Activated CD8-positive, alpha-beta memory T cell treated with anti-CD3 and anti-CD28 coated beads for 4 hours (primary cell): ENCODE measurements around the gene SPRTN.

Source experiments
- DNase-seq, 2 donors: peaks; one replicate each; pipeline ENCODE4 v3.0.0-alpha.2; 2020; ENCODE audit warnings: low read depth in 2 of 2

Gene SPRTN

DNA sequence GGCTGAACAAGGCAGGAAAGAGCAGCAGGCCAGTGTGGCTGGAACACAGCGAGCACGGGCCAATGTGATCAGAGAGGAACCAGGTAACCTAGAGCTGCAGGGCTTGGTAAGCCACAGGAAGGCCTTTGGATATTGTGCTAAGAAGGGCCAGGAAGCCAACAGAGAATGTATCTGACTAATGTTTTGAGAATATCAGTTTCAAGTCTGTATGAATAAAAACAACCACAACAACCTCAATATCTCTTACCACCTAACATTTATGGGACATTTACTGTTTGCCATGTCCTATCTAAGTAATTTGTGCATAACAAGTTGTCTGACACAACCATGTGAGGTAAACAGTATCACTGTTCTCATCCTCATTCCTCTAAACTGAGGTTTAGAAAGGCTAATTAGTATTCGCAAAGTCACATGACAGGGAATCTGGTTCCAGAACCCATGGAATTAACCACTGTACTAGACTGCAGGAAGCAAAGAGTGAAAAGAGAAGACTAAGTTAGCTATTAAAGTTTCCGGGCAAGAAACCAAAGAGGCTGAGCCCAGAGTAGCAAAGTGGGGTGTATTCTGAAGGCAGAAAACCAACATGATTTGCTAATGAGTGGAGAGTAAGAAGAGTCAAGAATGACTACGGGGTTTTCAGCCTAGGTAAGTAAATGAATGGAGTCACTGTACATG lies 38.9 kb downstream of the SPRTN start:
- DNase-seq = no peak

DNA sequence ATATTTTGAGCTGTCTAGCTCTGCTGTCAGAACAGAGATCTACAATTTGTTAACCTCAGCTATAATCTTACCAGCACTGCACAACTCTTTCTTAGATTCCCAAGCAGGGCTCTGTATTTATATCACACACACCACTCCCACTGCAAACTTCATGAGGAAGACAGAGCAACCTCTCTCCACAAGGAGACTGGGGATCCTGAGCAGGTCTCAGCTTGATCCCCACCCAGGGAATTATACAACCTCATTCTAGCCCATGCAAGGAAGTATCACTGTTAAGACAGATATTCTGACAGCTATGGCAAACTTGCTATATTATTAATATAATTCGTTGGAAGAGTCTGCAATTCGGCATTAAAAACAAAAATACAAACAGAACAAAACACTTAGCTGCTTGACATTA lies 43.6 kb downstream of the SPRTN start:
- no peak for DNase-seq

DNA sequence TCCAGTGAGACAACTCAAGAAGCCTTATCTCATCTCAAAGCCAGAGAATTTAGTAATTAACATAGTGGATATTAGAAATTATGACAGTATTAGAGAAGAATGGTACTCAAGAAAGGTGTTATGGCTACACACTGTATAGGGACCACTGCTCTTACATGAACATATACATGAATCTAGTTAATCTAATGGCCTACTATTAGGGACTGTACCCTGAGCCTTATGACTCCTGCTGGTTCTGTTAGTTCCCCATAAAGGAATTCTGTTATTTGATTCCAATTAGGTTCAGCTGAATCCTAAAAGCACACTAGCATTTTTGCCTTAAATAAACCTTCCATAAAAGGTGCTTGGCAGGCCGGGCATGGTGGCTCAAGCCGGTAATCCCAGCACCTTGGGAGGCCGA lies 44.3 kb downstream of the SPRTN start:
- no peak for DNase-seq

DNA sequence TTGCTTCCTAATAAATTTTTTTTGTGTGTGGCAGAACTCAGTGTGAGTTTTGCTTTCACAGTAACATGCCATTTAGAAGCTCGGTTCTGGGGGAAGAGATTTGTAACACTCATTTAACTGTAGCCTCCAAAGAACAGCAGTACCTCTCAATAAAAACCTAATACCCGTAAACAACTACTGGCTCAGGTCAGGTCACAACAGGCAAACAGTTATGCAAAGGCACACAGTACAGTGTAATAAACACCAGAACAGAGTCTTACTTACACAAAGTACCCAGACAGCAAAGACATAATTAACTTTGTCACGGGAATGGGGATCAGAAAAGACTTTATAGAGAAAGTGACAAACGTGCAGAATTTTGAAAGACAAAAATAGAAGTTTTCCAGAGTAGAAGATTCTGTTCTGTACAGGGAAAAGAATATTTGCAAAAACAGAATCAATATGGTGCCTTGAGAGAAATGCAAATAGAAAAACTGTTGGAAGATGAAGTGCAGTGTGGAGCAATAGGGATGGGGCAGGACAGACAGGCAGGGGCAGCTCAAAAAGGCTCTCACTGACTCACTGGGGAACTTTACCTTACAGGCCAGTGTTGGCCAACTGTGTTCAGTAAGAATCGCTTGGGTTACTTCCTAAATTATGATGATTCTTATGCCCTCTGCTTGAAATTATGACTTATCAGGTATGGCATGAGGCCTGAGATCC lies 45.2 kb downstream of the SPRTN start:
- no peak for DNase-seq

DNA sequence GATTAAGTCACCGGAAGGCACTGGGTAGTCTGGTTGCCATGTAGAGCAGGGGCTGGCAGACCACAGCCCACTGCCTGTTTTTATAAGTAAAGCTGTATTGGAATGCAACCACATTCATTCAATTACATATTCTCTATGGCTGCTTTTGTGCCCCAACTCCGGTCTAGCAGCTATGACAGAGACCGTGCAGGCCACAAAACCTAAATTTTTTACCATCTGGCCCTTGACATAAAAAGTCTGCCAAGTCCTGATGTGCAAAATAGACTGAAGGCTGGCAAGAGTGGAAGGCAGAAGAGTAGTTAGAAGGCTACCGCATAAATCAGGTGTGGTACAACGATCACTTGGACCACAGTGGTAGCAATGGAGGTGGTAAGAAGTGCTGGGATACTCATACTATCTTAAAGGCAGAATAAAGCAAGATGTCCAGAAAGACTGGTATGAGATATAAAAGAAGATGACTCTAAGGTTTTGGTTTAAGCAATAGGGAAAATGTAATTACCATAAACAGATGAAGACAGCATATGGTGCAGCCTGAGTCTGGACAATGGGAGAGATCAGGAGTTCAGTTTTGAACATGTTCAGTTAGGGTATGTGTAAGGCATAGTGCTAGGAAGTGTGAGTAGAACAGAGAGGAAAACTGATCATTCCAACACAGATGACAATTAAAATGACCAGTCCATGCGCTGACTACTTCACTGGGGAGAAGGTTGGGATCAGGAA lies 46.8 kb downstream of the SPRTN start:
- no peak for DNase-seq

DNA sequence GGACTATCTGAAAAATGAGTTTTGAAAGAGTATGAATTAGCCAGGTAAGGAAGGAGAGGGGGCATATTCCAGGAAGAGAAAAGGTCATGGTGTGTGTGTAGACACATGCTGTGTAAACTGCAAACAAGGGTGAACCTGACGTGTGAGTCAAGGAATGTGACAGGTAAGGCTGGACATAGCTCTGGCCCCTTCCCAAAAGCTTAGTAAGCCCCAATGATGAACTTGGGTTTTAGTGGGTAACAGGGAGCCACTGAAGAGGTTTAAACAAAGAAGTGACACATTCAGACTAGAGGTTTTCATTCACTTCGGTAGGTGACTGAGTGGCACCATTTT lies 47.3 kb downstream of the SPRTN start:
- DNase-seq = no peak

DNA sequence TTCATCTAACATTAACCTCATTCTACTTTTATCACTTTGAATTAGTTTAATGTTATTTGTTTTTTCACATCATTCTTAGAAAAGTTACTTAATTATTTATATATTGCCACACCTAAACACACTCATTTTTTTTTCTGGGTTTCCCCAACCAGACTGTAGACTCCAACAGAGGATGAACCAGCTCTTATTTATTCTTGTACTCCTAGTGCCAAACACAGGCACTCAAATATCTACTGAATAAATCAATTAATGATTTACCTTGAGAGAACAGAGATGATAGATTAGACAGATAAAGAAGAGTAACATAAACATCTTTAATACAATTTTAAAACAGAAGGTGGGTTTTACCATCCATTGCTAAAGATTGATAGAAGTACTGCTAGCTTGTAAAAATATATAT lies 48.4 kb downstream of the SPRTN start:
- DNase-seq = no peak

DNA sequence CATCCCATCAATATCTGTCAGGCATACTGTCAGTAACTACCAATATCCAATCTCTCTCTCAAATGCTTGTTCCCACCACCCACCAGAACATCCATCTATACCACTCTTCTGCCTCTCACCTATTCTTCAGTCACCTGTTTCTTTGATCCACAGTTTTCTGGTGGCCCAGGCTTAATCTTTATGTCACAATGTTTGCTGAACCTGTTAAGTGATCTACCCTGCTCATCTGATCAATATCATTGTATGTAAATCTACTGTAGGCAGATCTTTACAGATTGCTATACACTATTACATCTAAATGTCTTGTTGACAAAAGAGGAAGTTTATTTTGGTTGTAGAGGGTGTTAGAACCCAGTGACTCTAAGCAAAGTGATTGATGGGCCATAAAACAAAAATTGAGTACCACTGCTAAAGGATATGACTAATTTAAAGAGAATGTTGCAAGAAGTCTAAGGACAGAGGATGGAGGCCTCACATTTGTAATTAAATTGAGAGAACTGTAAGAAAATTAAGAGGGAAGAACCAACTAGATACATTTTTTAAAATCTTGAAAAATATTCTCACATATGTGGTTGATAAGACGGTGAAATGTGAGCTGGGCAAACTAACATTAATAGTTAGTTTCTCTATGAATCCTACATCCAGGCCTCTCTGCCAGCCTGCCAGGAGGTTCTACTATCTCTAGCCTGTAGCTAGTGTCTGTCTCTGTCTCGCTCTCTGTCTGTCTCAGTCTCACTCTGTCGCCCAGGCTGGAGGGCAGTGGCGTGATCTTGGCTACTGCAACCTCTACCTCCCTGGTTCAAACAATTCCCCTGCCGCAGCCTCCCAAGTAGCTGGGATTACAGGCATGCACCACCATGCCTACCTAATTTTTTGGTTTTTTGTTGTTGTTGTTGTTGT lies 49.9 kb downstream of the SPRTN start:
- DNase-seq = no peak

DNA sequence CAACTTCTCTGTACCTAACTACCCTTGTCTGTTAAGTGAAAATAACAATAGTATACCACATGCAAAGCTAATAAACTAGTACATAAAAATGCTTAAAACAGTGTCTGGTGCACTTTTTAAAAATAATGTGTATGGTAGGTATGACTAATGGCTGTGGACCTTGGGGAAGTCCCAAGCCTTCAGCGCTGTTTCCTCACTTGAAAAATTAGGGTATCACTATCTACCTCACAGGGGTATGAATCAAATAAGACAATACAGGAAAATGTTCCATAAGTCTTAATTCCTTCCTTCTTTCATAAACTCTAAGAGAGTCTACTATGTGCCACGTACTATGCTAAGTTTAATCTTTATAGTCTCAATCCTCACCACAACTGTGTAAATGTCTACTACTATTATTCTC lies 52.0 kb downstream of the SPRTN start:
- DNase-seq = no peak

DNA sequence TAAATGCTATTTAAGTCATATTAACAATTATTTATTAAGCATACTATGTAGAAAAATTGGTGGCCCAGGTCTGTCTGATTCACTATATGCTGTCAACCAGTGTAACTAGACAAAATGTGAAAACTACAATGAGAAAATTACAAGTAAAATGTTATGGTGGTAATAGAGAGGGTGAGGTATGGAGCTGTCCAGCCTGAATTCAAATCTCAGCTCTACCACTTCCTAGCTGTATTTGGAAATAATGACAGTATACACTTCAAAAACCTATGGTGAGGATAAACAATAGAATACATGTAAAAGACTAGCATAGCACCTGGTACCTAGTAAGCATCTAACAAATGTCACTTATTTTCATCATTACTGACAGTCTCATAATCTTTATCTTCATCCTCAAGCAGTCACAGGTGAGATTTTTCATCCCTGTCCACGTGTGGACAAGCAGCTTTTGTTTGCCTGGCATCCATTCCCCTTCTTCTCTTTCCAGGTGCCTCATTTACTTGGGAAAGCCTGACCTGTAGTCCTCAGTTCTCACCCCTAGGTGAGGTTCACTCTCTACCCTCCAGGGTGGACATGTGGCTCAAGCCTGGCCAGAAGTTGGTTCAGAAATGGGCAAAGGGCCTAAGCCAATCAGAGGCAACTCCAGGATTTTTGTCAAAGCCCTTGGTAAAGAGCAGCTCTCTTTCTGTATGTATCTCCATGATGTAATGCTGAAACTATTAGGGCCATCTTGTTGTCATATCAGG lies 54.5 kb downstream of the SPRTN start:
- DNase-seq = no peak

DNA sequence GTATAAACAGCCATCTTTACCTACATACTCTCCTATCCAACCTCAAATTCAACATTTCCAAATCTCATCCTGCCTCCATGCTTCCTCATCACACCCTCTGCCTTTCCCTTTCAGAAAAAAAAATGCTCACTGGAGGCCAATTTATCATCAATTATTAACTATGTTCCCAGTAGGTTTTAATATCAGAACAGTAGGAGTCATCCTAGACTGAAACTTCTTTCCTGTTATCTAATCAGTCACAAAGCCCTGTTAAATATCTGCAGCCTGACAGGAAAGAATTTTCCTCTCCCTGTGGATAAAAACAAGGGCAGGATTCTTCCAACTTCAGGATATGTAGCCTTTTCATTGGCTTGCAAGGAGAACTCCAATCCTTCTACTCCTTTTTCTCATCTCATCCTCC lies 55.6 kb downstream of the SPRTN start:
- no peak for DNase-seq

DNA sequence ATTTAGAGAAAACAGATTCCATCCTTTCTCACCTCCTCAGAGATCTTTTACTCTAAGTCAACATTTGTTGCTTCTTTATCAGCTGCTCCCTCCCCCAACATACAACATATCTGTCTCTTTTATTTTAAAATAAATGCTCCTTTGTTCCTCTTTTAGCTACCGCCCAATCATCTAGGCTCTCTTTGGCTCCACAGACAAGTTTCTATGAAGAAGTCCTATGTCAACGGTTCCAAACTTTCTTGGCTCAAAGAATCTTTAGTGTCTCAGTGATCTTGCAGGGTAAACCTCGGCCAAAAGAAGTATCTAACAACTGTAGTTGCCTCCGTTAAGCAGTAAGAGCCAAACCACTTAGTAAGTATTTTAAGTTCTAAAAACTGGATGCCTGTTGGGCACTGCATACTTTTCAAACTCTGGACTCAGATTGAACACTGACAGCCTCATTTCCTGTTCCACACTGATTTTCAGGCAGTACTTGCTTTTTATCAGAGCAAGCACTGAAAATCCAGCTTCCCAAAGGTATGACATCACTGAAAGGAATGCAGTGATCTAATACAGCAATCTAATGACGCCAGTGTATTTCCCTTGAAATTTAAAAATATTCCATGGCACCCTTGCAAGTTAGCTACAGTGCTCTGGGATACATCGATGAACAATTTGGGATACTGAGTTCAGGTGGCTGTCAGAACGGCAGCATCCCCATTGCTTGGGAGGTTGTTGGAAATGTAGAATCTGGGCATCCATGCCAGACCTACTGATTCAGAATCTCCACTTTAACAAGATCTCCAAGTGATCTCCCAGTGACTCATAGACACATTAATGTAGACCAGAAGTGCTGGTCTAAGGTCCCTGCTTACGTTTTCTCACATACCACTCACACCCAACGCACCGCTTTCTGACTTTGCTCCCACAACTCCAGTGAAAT lies 57.2 kb downstream of the SPRTN start:
- DNase-seq = no peak

DNA sequence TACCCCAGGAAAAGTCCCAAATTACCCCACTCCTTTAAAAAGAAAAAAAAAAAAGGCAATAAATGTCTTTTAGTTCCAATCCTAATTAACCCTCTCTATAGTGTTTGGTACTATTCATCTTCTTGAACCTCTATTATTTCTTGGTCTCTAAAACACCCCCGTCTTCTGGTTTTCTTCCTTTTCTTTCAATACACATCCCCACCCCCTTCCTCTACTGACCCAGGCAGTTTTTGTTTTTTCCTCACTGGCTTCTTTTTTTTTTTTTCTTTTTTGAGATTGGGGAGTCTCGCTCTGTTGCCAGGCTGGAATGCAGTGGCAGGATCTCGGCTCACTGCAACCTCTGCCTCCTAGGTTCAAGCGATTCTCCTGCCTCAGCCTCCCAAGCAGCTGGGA lies 57.9 kb downstream of the SPRTN start:
- no peak for DNase-seq

DNA sequence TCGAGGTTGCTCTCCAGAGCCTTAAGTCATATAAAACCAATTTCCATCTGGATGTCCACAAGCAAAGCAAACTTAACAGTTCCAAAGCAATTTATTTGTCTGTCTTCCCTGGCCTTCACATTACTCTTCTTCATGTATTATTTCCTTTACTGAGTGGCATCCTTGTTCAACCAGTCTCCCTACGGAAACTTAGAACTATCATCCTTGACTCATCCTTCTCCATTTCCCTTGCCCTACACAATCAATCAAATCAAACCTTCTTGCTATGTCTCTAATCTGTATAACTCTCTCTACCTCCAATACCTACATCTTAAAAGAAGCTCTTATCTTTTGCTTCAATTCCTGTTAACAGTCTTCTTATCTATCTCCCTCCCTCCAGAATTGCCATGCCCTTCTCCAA lies 58.5 kb downstream of the SPRTN start:
- no peak for DNase-seq

DNA sequence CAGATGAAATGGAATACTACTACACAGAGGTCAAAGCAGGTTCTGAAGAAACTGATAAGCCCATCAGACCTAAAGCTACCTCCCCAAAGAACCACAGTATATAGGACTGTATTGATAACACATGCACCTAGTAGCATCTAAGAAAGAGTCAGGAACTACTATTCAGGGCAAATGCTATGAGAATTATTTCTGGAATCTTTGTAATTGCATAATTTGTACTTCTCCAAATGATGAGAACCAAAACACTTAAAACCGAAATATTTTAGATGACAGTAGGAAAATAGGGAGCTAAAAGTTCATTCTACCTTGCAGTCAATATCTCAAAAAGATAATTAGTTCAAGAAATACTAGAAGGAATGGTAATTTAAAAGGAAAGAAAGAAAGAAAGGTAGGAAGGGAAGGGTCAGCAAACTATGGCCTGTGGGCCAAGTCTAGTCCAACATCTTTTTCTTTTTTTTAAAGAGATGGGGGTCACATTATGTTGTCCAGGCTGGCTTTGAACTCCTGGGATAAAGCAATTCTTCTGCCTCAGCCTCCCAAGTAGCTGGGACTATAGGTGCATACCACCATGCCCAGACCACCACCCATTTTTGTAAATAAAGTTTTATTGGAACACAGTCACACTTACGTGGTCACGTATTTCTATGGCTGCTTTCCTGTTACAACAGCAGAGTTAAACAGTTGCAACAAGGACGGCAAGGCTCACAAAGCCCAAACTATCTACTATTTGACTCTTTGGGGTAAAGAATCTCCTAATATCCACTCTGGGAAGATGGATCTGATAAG lies 60.0 kb downstream of the SPRTN start:
- no peak for DNase-seq

DNA sequence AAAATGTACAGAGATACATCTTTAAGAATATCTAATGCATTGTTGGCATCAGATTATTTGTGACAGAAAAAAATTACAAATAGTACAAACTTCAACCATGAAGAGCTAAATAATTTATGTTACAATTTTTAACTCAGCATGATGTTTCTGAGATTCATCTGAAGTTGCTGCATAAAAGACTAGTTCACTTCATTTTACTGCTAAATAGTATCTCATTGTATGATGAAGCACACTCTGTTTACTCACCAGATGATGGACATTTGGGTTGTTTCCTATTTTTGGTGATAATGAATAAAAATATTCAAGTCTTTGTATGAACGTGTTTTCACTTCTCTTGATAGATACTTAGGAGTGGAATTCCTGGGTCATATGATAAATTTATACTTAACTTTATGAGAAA lies 63.4 kb downstream of the SPRTN start:
- no peak for DNase-seq

DNA sequence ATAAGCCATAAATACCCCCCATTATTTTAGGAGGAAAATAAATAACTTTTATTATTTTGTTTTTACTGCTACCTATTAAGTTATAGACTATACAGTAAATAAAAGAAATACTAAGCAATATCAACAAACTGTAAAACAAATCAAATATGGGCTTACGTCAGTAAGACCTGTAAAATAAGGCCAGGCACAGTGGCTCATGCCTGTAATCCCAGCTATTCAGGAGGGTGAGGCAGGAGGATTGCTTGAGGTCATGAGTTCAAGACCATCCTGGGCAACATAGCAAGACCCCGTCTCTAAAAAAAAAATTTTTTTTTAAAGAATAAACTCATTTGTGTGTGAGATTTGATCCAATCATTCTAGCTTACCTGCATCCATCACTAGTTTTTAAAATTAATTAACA lies 66.2 kb downstream of the SPRTN start:
- no peak for DNase-seq
